Measurements from ENCODE around the gene PRKAG2.

PRKAG2 gene

GRCh38 chr7:151686016-151686766 lies 190.7 kb downstream of the PRKAG2 start:
- no peak for DNase-seq

- DNase-seq: no peak
These were observed 192.3 kb downstream of the PRKAG2 start for GRCh38 chr7:151684408-151685175.

- DNase-seq: no peak
These were observed 193.1 kb downstream of the PRKAG2 start for GRCh38 chr7:151683615-151684407.

GRCh38 chr7:151682831-151683614 lies 193.9 kb downstream of the PRKAG2 start:
- no peak for DNase-seq

- DNase-seq: no peak
These were observed 195.2 kb downstream of the PRKAG2 start for GRCh38 chr7:151681726-151682125.

- DNase-seq: no peak
These were observed 196.1 kb downstream of the PRKAG2 start for GRCh38 chr7:151680810-151681209.

- no peak for DNase-seq
These were observed 196.9 kb downstream of the PRKAG2 start for GRCh38 chr7:151679881-151680612.

GRCh38 chr7:151679071-151679708 lies 197.7 kb downstream of the PRKAG2 start:
- DNase-seq: no peak

- no peak for DNase-seq
These were observed 198.7 kb downstream of the PRKAG2 start for GRCh38 chr7:151678227-151678604.

- DNase-seq: no peak
These were observed 199.2 kb downstream of the PRKAG2 start for GRCh38 chr7:151677581-151678226.

- no peak for DNase-seq
These were observed 200.2 kb downstream of the PRKAG2 start for GRCh38 chr7:151676759-151677158.

- no peak for DNase-seq
These were observed 201.6 kb downstream of the PRKAG2 start for GRCh38 chr7:151675196-151675920.

- DNase-seq: no peak
These were observed 202.6 kb downstream of the PRKAG2 start for GRCh38 chr7:151674161-151674920.

GRCh38 chr7:151673216-151673615 lies 203.7 kb downstream of the PRKAG2 start:
- no peak for DNase-seq

- no peak for DNase-seq
These were observed 204.2 kb downstream of the PRKAG2 start for GRCh38 chr7:151672716-151673115.

GRCh38 chr7:151671514-151671913 lies 205.4 kb downstream of the PRKAG2 start:
- no peak for DNase-seq

- DNase-seq: no peak
These were observed 207.2 kb downstream of the PRKAG2 start for GRCh38 chr7:151669762-151670161.

GRCh38 chr7:151666886-151667285 lies 210.0 kb downstream of the PRKAG2 start:
- no peak for DNase-seq

- DNase-seq: no peak
These were observed 211.5 kb downstream of the PRKAG2 start for GRCh38 chr7:151665368-151665767.
